H1 (cell line): ENCODE data around the gene DEK. TPM values are rescaled to one million over a fixed set of nuclear protein-coding genes. Genes with fewer than 3 reads are reported as not detected.

Experiments used
- CBX8 ChIP-seq: fragments of 300-800, 300-1000 bp; sonication (generic); IDR thresholded peaks from 2 replicates; pipeline ENCODE4 v1.7.1; 2016; ENCODE audit warnings: low read depth, low read length, borderline replicate concordance
- HDAC2 ChIP-seq, 2 experiments: fragments of 300-600 bp in 1 of 2; sonication (generic) in 1 of 2; IDR thresholded peaks; 2 replicates each; pipeline ENCODE4 v1.6.1; 2011 to 2012; ENCODE audit warnings: low read depth in 2 of 2, low read length in 2 of 2, mild to moderate bottlenecking in 2 of 2, moderate library complexity in 2 of 2, borderline replicate concordance in 1 of 2, inconsistent platforms in 1 of 2
- HDAC6 ChIP-seq: IDR thresholded peaks from one replicate; pipeline ENCODE4 v1.7.1; 2012; ENCODE audit warnings: low read depth, mild to moderate bottlenecking, inconsistent platforms, low read length, moderate library complexity
- PHF8 ChIP-seq: fragments of 200-600 bp; sonication (generic); conservative IDR thresholded peaks from 2 replicates; pipeline ENCODE4 v1.7.1; 2012; ENCODE audit warnings: low read depth, mild to moderate bottlenecking, inconsistent platforms, low read length, moderate library complexity
- POLR2AphosphoS5 ChIP-seq: IDR thresholded peaks from 2 replicates; pipeline ENCODE4 v1.6.1; 2011; ENCODE audit warnings: low read depth, low read length
- RNF2 ChIP-seq: fragments of 200-900, 300-1000 bp; sonication (generic); IDR thresholded peaks from 2 replicates; pipeline ENCODE4 v1.7.1; 2016; ENCODE audit warnings: borderline replicate concordance, low read depth, mild to moderate bottlenecking, antibody characterized with exemption, low read length; ENCODE audit not compliant: poor library complexity, severe bottlenecking; ENCODE audit errors: missing control alignments
- SIRT6 ChIP-seq: IDR thresholded peaks from one replicate; pipeline ENCODE4 v1.7.1; 2012; ENCODE audit warnings: low read length, inconsistent platforms
- SP1 ChIP-seq: IDR thresholded peaks from 2 replicates; pipeline ENCODE4 v1.6.1; 2011; ENCODE audit warnings: low read depth, low read length
- polyA plus RNA-seq, 7 experiments: library from polyadenylated mRNA; depleted of rRNA in 3 of 7; stranded (reverse) in 5 of 7; unstranded in 2 of 7; fragments of >200 nt in 5 of 7; fragments of 200-250 nt in 2 of 7; gene quantifications; 1 replicate in 5 of 7; 2 replicates in 1 of 7; 4 replicates in 1 of 7; pipeline versions ENCODE4 v1.2.1 to v1.2.3, GENCODE V29; 2011 to 2013; ENCODE audit warnings: missing spikeins in 2 of 7, mixed read lengths in 2 of 7
- total RNA-seq: library from RNA; stranded (reverse); fragmentation: NEBNext Ultra II Directional; extraction: Animal tissue kit (Norgen Biotek cat#: 25700); gene quantifications from 2 replicates; pipeline ENCODE4 v1.2.1, GENCODE V29; 2021
- TF ChIP-seq, protein P1 (sequence below): IDR thresholded peaks from 2 replicates; pipeline ENCODE4 v1.6.1; 2012; ENCODE audit warnings: low read length, inconsistent platforms
- TF ChIP-seq, protein P2 (sequence below): fragments of 300-600 bp; sonication (generic); IDR thresholded peaks from 2 replicates; pipeline ENCODE4 v1.7.1; 2012; ENCODE audit warnings: low read length, moderate library complexity, mild to moderate bottlenecking, inconsistent platforms; ENCODE audit not compliant: insufficient replicate concordance

The DEK gene
- total and polyA plus RNA-seq, 2 of the 8 experiments (the other 6 are each of a cell fraction or from before 2014, with no cell fraction given) = 40.0 to 228 TPM

DNA sequence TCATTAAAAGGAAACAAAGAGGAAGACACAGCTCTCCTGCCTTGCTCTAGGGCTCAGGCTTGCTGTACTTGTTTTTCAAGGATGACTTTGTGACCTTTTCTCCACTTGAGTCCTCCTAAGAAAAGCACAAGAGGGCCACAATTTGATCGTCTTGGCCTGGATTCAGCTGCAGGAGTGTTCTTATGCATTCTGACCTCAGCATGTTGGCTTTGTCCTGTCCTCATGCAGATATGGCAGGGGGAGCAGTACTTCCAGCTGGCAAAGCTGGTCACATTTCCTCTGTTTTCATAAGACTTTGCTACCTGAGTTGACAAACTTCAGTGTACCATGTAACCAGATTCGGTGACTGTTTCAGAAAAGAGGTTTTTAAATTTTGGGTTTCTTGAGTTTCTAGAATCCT, 78.3 kb downstream of the DEK start (continued):
- TF ChIP-seq POLR2AphosphoS5 = no peak
- no peak for TF ChIP-seq CBX8
- TF ChIP-seq, protein P1, sequence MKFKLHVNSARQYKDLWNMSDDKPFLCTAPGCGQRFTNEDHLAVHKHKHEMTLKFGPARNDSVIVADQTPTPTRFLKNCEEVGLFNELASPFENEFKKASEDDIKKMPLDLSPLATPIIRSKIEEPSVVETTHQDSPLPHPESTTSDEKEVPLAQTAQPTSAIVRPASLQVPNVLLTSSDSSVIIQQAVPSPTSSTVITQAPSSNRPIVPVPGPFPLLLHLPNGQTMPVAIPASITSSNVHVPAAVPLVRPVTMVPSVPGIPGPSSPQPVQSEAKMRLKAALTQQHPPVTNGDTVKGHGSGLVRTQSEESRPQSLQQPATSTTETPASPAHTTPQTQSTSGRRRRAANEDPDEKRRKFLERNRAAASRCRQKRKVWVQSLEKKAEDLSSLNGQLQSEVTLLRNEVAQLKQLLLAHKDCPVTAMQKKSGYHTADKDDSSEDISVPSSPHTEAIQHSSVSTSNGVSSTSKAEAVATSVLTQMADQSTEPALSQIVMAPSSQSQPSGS = no peak
- peak; percentile 66 for TF ChIP-seq SP1
- no peak for TF ChIP-seq PHF8
- no peak for TF ChIP-seq HDAC2 (IDR thresholded peaks at IDR 0.05; ENCODE audit: borderline replicate concordance in 1 of 2, low read depth in 2 of 2, low read length in 2 of 2)
- TF ChIP-seq, protein P2, sequence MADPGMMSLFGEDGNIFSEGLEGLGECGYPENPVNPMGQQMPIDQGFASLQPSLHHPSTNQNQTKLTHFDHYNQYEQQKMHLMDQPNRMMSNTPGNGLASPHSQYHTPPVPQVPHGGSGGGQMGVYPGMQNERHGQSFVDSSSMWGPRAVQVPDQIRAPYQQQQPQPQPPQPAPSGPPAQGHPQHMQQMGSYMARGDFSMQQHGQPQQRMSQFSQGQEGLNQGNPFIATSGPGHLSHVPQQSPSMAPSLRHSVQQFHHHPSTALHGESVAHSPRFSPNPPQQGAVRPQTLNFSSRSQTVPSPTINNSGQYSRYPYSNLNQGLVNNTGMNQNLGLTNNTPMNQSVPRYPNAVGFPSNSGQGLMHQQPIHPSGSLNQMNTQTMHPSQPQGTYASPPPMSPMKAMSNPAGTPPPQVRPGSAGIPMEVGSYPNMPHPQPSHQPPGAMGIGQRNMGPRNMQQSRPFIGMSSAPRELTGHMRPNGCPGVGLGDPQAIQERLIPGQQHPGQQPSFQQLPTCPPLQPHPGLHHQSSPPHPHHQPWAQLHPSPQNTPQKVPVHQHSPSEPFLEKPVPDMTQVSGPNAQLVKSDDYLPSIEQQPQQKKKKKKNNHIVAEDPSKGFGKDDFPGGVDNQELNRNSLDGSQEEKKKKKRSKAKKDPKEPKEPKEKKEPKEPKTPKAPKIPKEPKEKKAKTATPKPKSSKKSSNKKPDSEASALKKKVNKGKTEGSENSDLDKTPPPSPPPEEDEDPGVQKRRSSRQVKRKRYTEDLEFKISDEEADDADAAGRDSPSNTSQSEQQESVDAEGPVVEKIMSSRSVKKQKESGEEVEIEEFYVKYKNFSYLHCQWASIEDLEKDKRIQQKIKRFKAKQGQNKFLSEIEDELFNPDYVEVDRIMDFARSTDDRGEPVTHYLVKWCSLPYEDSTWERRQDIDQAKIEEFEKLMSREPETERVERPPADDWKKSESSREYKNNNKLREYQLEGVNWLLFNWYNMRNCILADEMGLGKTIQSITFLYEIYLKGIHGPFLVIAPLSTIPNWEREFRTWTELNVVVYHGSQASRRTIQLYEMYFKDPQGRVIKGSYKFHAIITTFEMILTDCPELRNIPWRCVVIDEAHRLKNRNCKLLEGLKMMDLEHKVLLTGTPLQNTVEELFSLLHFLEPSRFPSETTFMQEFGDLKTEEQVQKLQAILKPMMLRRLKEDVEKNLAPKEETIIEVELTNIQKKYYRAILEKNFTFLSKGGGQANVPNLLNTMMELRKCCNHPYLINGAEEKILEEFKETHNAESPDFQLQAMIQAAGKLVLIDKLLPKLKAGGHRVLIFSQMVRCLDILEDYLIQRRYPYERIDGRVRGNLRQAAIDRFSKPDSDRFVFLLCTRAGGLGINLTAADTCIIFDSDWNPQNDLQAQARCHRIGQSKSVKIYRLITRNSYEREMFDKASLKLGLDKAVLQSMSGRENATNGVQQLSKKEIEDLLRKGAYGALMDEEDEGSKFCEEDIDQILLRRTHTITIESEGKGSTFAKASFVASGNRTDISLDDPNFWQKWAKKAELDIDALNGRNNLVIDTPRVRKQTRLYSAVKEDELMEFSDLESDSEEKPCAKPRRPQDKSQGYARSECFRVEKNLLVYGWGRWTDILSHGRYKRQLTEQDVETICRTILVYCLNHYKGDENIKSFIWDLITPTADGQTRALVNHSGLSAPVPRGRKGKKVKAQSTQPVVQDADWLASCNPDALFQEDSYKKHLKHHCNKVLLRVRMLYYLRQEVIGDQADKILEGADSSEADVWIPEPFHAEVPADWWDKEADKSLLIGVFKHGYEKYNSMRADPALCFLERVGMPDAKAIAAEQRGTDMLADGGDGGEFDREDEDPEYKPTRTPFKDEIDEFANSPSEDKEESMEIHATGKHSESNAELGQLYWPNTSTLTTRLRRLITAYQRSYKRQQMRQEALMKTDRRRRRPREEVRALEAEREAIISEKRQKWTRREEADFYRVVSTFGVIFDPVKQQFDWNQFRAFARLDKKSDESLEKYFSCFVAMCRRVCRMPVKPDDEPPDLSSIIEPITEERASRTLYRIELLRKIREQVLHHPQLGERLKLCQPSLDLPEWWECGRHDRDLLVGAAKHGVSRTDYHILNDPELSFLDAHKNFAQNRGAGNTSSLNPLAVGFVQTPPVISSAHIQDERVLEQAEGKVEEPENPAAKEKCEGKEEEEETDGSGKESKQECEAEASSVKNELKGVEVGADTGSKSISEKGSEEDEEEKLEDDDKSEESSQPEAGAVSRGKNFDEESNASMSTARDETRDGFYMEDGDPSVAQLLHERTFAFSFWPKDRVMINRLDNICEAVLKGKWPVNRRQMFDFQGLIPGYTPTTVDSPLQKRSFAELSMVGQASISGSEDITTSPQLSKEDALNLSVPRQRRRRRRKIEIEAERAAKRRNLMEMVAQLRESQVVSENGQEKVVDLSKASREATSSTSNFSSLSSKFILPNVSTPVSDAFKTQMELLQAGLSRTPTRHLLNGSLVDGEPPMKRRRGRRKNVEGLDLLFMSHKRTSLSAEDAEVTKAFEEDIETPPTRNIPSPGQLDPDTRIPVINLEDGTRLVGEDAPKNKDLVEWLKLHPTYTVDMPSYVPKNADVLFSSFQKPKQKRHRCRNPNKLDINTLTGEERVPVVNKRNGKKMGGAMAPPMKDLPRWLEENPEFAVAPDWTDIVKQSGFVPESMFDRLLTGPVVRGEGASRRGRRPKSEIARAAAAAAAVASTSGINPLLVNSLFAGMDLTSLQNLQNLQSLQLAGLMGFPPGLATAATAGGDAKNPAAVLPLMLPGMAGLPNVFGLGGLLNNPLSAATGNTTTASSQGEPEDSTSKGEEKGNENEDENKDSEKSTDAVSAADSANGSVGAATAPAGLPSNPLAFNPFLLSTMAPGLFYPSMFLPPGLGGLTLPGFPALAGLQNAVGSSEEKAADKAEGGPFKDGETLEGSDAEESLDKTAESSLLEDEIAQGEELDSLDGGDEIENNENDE = no peak
- TF ChIP-seq SIRT6 = no peak
- no peak for TF ChIP-seq HDAC6
- TF ChIP-seq RNF2 = no peak
